MCF 10A (cell line): ENCODE results near the gene VPS35. TPM values are rescaled to one million over a fixed set of nuclear protein-coding genes. Genes with fewer than 3 reads are reported as not detected.

ENCODE experiments used
- BruUV-seq: library from RNA; stranded (reverse); fragments of 400-500 nt; replicated peaks from 2 replicates; lab custom pipeline; 2021; lab: Mats Ljungman, UMichigan
- CTCF ChIA-PET: fragments of 300-600 bp; sonication (Branson Sonifier 250); formaldehyde crosslinking; extraction: SDS; loops from one replicate; lab custom pipeline; 2021; ENCODE audit warnings: antibody characterized with exemption, inconsistent platforms; lab: Yijun Ruan, JAX
- POLR2A ChIA-PET: fragments of 300-600, 350-650 bp; sonication (Branson Sonifier 250); formaldehyde crosslinking; extraction: SDS; loops from one replicate; lab custom pipeline; 2020; ENCODE audit warnings: antibody characterized with exemption, inconsistent platforms; lab: Yijun Ruan, JAX
- DNase-seq: peaks from one replicate; pipeline ENCODE4 v3.0.0-alpha.2; 2018; ENCODE audit not compliant: unreplicated experiment
- H3K27ac Mint-ChIP-seq: one replicate; pipeline ENCODE4 v1.8.0; 2022; ENCODE audit warnings: mild to moderate bottlenecking, low read depth, mixed read lengths; ENCODE audit not compliant: unreplicated experiment
- H3K27me3 Mint-ChIP-seq: one replicate; pipeline ENCODE4 v1.8.0; 2022; ENCODE audit warnings: mixed read lengths; ENCODE audit not compliant: insufficient read depth, unreplicated experiment
- H3K36me3 Mint-ChIP-seq: one replicate; pipeline ENCODE4 v1.8.0; 2022; ENCODE audit warnings: mild to moderate bottlenecking, moderate library complexity, mixed read lengths; ENCODE audit not compliant: insufficient read depth, unreplicated experiment
- H3K4me1 Mint-ChIP-seq: one replicate; pipeline ENCODE4 v1.8.0; 2022; ENCODE audit warnings: mixed read lengths; ENCODE audit not compliant: insufficient read depth, unreplicated experiment
- H3K4me3 Mint-ChIP-seq: one replicate; pipeline ENCODE4 v1.8.0; 2022; ENCODE audit warnings: mild to moderate bottlenecking, moderate library complexity, mixed read lengths; ENCODE audit not compliant: unreplicated experiment
- H3K9me3 Mint-ChIP-seq: one replicate; pipeline ENCODE4 v1.8.0; 2022; ENCODE audit warnings: mixed read lengths; ENCODE audit not compliant: unreplicated experiment
- CTCF ChIP-seq: fragments of 200-600 bp; IDR thresholded peaks from one replicate; pipeline ENCODE4 v1.8.0; 2022; ENCODE audit warnings: antibody characterized with exemption, mild to moderate bottlenecking; ENCODE audit not compliant: unreplicated experiment
- intact Hi-C: fragments of 100-400 bp; cut with micrococcal nuclease; formaldehyde crosslinking; loops from 2 replicates; pipeline ENCODE4 v1.14.1; 2022
- total RNA-seq: library from RNA; stranded (reverse); gene quantifications from 2 replicates; pipeline ENCODE4 v1.2.3, GENCODE V29; 2022

Gene VPS35
- total RNA-seq, 1 experiment from 2014 or later = 68.7 TPM

- no peak for DNase-seq
- no peak overlapping the region for H3K27ac Mint-ChIP-seq
Observed at GRCh38 chr16:46714797-46715591, 26.0 kb upstream of the VPS35 start.

GRCh38 chr16:46713634-46714033 lies 24.7 kb upstream of the VPS35 start:
- no peak for TF ChIP-seq CTCF
- intact Hi-C loops = no loop called here

More at GRCh38 chr16:46714797-46715591, 26.0 kb upstream of the VPS35 start:
- TF ChIP-seq CTCF = no peak
- intact Hi-C loops = no loop called here
- H3K4me3 Mint-ChIP-seq = no peak overlapping the region
- no peaks in the 10 kb centered on the region for H3K27me3 Mint-ChIP-seq
- no TSS peak for BruUV-seq
- no peaks in the 10 kb centered on the region for H3K36me3 Mint-ChIP-seq
- CTCF ChIA-PET = interaction anchor here (1.4 kb wide), 1 partner anchor 10 kb away, joined by 3 read pairs; no protein-coding TSS in a partner anchor
- no peaks in the 10 kb centered on the region for H3K9me3 Mint-ChIP-seq
- POLR2A ChIA-PET = no interaction called here
- no peaks in the 10 kb centered on the region for H3K4me1 Mint-ChIP-seq

GRCh38 chr16:46712911-46713310 lies 23.9 kb upstream of the VPS35 start:
- ChIA-PET CTCF (no interaction called here), POLR2A (no interaction called here)
- no peak for DNase-seq
- BruUV-seq = no TSS peak
- intact Hi-C loops = no loop called here
- Mint-ChIP-seq H3K27ac (no peak overlapping the region), H3K4me1 (no peaks in the 10 kb centered on the region), H3K27me3 (no peaks in the 10 kb centered on the region), H3K36me3 (no peaks in the 10 kb centered on the region), H3K4me3 (no peak overlapping the region), H3K9me3 (no peaks in the 10 kb centered on the region)
- no peak for TF ChIP-seq CTCF

More at GRCh38 chr16:46713634-46714033, 24.7 kb upstream of the VPS35 start:
- H3K27me3 Mint-ChIP-seq = no peaks in the 10 kb centered on the region
- H3K27ac Mint-ChIP-seq = no peak overlapping the region
- DNase-seq = no peak
- no peaks in the 10 kb centered on the region for H3K4me1 Mint-ChIP-seq
- no peaks in the 10 kb centered on the region for H3K36me3 Mint-ChIP-seq
- POLR2A ChIA-PET = no interaction called here
- CTCF ChIA-PET = interaction anchor here (0.7 kb wide), 1 partner anchor 171 kb away, joined by 3 read pairs; no protein-coding TSS in a partner anchor
- no peaks in the 10 kb centered on the region for H3K9me3 Mint-ChIP-seq
- BruUV-seq = no TSS peak
- no peak overlapping the region for H3K4me3 Mint-ChIP-seq

- H3K27ac Mint-ChIP-seq = no peak overlapping the region
- POLR2A ChIA-PET = no interaction called here
Observed at GRCh38 chr16:46711106-46712058, 22.4 kb upstream of the VPS35 start.

More at GRCh38 chr16:46711106-46712058, 22.4 kb upstream of the VPS35 start:
- Mint-ChIP-seq H3K4me1 (no peaks in the 10 kb centered on the region), H3K9me3 (no peaks in the 10 kb centered on the region), H3K27me3 (no peaks in the 10 kb centered on the region), H3K4me3 (no peak overlapping the region), H3K36me3 (no peaks in the 10 kb centered on the region)
- CTCF ChIA-PET = no interaction called here
- DNase-seq = no peak
- BruUV-seq = no TSS peak
- TF ChIP-seq CTCF = no peak
- intact Hi-C loops = no loop called here
